ENCODE measurements around the gene SLC7A7. TPM values are rescaled to one million over a fixed set of nuclear protein-coding genes. Genes with fewer than 3 reads are reported as not detected.

The SLC7A7 gene
- total and polyA plus RNA-seq, 9 of the 15 experiments (the other 6 are each of a cell fraction or from before 2014, with no cell fraction given) = 0.07 to 0.68 (median 0.41) TPM

- H3K9ac ChIP-seq (ENCODE audit: insufficient read depth in 1 of 2, low read depth in 2 of 2, low read length in 2 of 2) = no peak overlapping the region
- WGBS (ENCODE audit: insufficient coverage, low coverage, missing lambda C conversion rate) = 18% methylated on average over 4 of the region's 4 CpGs
- DNase-seq (ENCODE audit: extremely low read depth in 1 of 4, low spot score in 3 of 4) (no peak), FAIRE-seq (no peak), ATAC-seq (no peak)
- ChIA-PET POLR2A (interaction anchor here (0.7 to 1.1 kb wide), 3 partner anchors 9 to 94 kb away, joined by 3 to 4 read pairs (median 3); no protein-coding TSS in a partner anchor), CTCF (ENCODE audit: low intra/inter-chr PET ratio) (interaction anchor here (1.3 kb wide), 1 partner anchor 42 kb away, joined by 4 read pairs; no protein-coding TSS in a partner anchor)
- no peak for TF ChIP-seq ZNF589 (CRISPR knock-in tag; IDR thresholded peaks at IDR 0.05; ENCODE audit: low read depth)
- TF ChIP-seq ZNF3 (CRISPR knock-in tag; IDR thresholded peaks at IDR 0.05) = no peak
- no peak for TF ChIP-seq RAD51 (IDR thresholded peaks at IDR 0.05; ENCODE audit: borderline replicate concordance, low read depth)
- no peak for TF ChIP-seq ATF3 (IDR thresholded peaks at IDR 0.05)
- TF ChIP-seq ATF3 (CRISPR knock-in tag; conservative IDR thresholded peaks at IDR 0.05) = no peak
- in situ Hi-C loops (cut with MboI) (no loop called here), intact Hi-C loops (cut with micrococcal nuclease) (no loop called here)
- H3K36me3 ChIP-seq (ENCODE audit: control insufficient read depth, insufficient read depth, low read length) = no peaks in the 10 kb centered on the region
- H3K9me3 ChIP-seq (replicated peaks; ENCODE audit: control insufficient read depth, insufficient read depth, low read depth, low read length) = no peaks in the 10 kb centered on the region
- H4K20me1 ChIP-seq (replicated peaks; ENCODE audit: control insufficient read depth, insufficient read depth, low read length) = no peaks in the 10 kb centered on the region
- no peak overlapping the region for H3K4me3 ChIP-seq
- H3K27ac ChIP-seq (ENCODE audit: extremely low read depth, low read depth, low read length) = no peak overlapping the region
- no peaks in the 10 kb centered on the region for H3K79me2 ChIP-seq (ENCODE audit: control insufficient read depth, insufficient read depth, low read length)
- no peaks in the 10 kb centered on the region for H3K27me3 ChIP-seq (ENCODE audit: control insufficient read depth in 2 of 2, insufficient read depth in 2 of 2, low read length in 2 of 2)
- peak overlapping the region; percentile 5; the same call in 1 of the 2 replicates for H3K4me2 ChIP-seq (ENCODE audit: insufficient read depth, low read length)
- no TSS peak for BruUV-seq (replicated peaks)
- peaks cover 6 to 14% of the 10 kb centered on the region in 2 experiments; a peak in 4 of 5 replicates for H3K4me1 ChIP-seq (replicated peaks in 1 of 2; ENCODE audit: control insufficient read depth in 2 of 2, insufficient read depth in 2 of 2, low read length in 2 of 2)
- no peaks in the 10 kb centered on the region for H3K9me1 ChIP-seq (ENCODE audit: control insufficient read depth, insufficient read depth, low read length)
- H2AFZ ChIP-seq (ENCODE audit: low read depth, low read length) = peak overlapping the region; percentile 56
These were observed 49.7 kb upstream of the SLC7A7 start for GRCh38 chr14:22864979-22865378.

DNA sequence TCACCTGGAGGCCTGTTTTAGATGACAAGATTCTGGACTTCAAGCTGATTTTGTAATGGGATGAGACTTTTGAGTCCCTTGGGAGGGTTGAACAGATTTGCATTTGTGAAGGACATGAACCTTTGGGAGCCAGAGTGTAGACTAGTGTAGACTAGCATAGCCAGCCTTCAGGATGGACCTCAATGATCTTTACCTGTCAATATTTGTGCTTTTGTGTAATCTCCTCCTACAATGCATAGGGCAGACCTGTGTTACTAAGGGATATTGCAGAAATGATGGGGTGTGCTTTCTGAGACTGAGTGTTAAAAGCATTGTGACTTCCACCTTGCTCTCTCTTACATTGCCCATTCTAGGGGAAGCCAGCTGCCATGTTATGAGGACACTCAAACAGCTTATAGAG is 46.4 kb upstream of the SLC7A7 start:
- POLR2A ChIA-PET = interaction anchor here (1.1 to 2.9 kb wide), 2 partner anchors 10 to 17 kb away, joined by 4 to 10 read pairs; partner anchors contain the start of gene LRP10
- no TSS peak for BruUV-seq (replicated peaks)
- Histone ChIP-seq H2AFZ (ENCODE audit: low read depth, low read length) (no peak overlapping the region), H3K9ac (ENCODE audit: insufficient read depth in 1 of 2, low read depth in 2 of 2, low read length in 2 of 2) (no peak overlapping the region), H3K4me3 (no peak overlapping the region), H3K4me1 (replicated peaks in 1 of 2; ENCODE audit: control insufficient read depth in 2 of 2, insufficient read depth in 2 of 2, low read length in 2 of 2) (peaks cover 0 to 11% of the 10 kb centered on the region in 2 experiments; a peak in 2 of 5 replicates), H3K27ac (ENCODE audit: extremely low read depth, low read depth, low read length) (no peak overlapping the region), H3K36me3 (ENCODE audit: control insufficient read depth, insufficient read depth, low read length) (no peaks in the 10 kb centered on the region), H3K9me3 (replicated peaks; ENCODE audit: control insufficient read depth, insufficient read depth, low read depth, low read length) (no peaks in the 10 kb centered on the region; the same call in 1 of the 2 replicates), H4K20me1 (replicated peaks; ENCODE audit: control insufficient read depth, insufficient read depth, low read length) (no peaks in the 10 kb centered on the region), H3K27me3 (ENCODE audit: control insufficient read depth in 2 of 2, insufficient read depth in 2 of 2, low read length in 2 of 2) (no peaks in the 10 kb centered on the region), H3K9me1 (ENCODE audit: control insufficient read depth, insufficient read depth, low read length) (no peaks in the 10 kb centered on the region), H3K79me2 (ENCODE audit: control insufficient read depth, insufficient read depth, low read length) (no peaks in the 10 kb centered on the region), H3K4me2 (ENCODE audit: insufficient read depth, low read length) (no peak overlapping the region)
- ATAC-seq (no peak), FAIRE-seq (no peak), DNase-seq (ENCODE audit: extremely low read depth in 1 of 4, low spot score in 3 of 4) (no peak)
- in situ Hi-C loops (cut with MboI) = no loop called here
- intact Hi-C loops (cut with micrococcal nuclease) = no loop called here
- CTCF ChIA-PET (ENCODE audit: low intra/inter-chr PET ratio) = no interaction called here
- TF ChIP-seq SNRNP70 (optimal IDR thresholded peaks at IDR 0.05; ENCODE audit: low read depth, low read length) = no peak
- no peak for TF ChIP-seq IFI16 (CRISPR knock-in tag; IDR thresholded peaks at IDR 0.05)
- no peak for TF ChIP-seq POLR2H (tag; IDR thresholded peaks at IDR 0.05; ENCODE audit: low read depth)
- no peak for TF ChIP-seq ZFP36 (IDR thresholded peaks at IDR 0.05; ENCODE audit: low read depth, low read length, partially characterized antibody)
- no peak for TF ChIP-seq CTCFL (IDR thresholded peaks at IDR 0.05; ENCODE audit: borderline replicate concordance, insufficient read depth, low read depth, low read length, poor library complexity, severe bottlenecking)
- TF ChIP-seq, protein P1, sequence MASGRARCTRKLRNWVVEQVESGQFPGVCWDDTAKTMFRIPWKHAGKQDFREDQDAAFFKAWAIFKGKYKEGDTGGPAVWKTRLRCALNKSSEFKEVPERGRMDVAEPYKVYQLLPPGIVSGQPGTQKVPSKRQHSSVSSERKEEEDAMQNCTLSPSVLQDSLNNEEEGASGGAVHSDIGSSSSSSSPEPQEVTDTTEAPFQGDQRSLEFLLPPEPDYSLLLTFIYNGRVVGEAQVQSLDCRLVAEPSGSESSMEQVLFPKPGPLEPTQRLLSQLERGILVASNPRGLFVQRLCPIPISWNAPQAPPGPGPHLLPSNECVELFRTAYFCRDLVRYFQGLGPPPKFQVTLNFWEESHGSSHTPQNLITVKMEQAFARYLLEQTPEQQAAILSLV (tag; IDR thresholded peaks at IDR 0.05) = no peak
